ENCODE data around the gene KLHDC1.

The KLHDC1 gene

DNA sequence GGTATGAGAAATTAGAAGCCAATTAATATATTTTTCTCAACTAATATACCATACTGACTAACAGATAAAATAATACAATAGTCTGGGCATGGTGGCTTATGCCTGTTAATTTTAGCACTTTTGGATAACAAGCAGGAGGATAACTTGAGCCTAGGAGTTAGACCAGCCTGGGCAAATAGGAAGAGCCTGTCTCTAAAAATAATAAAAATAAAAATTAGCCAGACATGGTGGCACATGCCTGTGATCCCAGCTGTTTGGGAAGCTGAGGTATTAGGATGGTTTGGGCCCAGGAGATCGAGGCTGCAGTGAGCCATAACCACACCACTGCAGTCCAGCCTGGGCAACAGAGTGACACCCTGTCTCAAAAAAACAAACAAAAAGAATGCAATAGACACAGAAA is 99.7 kb downstream of the KLHDC1 start:
- no peak for DNase-seq

DNA sequence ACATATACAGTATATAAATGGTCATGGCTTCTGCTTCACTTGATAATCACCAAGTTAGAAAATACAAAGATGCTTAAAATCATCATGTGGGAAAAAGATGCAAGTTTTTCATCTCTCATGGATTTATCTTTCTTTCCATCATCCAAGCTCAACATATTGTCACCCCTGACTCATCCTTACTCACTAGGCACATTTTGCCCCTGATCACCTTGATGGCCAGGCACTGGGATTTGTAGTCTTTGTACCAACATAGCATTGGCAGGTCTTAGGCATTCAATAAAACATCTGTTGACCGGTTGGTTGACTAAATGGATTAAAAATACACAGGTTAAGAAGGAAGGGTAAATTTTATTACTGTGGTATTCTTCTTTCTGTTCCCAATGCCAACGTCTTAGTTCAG is 103.1 kb downstream of the KLHDC1 start:
- DNase-seq, result no peak

All from NCI-H2171 treated with DMSO at 0.1 percent for 48 hours (cell line).